ENCODE data around the gene HTR7. TPM values are rescaled to one million over a fixed set of nuclear protein-coding genes. Genes with fewer than 3 reads are reported as not detected.
A peak's percentile ranks its signal among the peaks of the same experiment; 100 is the strongest.

HTR7 gene
- total RNA-seq, 1 experiment from 2014 or later: 0.62 TPM

DNA sequence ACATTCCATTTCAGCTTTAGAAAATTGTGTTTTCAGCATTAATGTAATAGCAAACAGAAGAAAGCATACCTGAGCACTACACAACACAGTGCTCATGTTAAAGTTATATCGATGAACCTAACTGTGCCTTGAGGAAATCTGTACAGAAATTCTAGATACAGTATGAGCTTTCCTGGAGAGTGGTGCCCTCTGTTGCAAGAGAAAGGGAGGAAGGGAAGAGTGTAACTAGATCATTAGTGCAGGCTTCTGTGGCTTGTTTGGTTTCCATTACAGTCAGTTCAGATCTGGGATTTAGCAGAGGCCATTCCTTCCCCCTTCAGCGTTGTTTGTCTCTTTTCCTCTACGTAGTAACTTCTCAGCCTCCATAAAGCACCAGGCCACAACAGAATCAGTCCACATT lies 139.7 kb downstream of the HTR7 start:
- peak; percentile 25 for DNase-seq
- Histone ChIP-seq H2AFZ (ENCODE audit: low read length) (peak overlapping the region; percentile 55; the same call in 1 of the 2 replicates), H3K9me3 (ENCODE audit: low read length) (no peaks in the 10 kb centered on the region), H3K79me2 (ENCODE audit: low read length) (no peaks in the 10 kb centered on the region), H3F3A (ENCODE audit: low read length, unreplicated experiment) (no peaks in the 10 kb centered on the region), H3K4me2 (ENCODE audit: low read length) (no peak overlapping the region), H3K9me2 (replicated peaks; ENCODE audit: low read length) (no peaks in the 10 kb centered on the region), H3K4me3 (ENCODE audit: low read length) (no peak overlapping the region), H3K4me1 (ENCODE audit: insufficient read depth, low read length) (no peaks in the 10 kb centered on the region), H3K27ac (ENCODE audit: low read length) (no peak overlapping the region), H3K27me3 (ENCODE audit: low read length) (no peaks in the 10 kb centered on the region), H4K20me1 (ENCODE audit: low read length) (no peaks in the 10 kb centered on the region), H3K9ac (ENCODE audit: low read length) (no peak overlapping the region), H3K36me3 (ENCODE audit: low read depth, low read length) (no peaks in the 10 kb centered on the region)
- POLR2A ChIA-PET (ENCODE audit: unreplicated experiment): no interaction called here
- peak; percentile 67 for ATAC-seq
- intact Hi-C loops (cut with micrococcal nuclease): loop anchor here (10.0 kb wide), 2 partner anchors 63 to 123 kb away; no protein-coding TSS in a partner anchor
- CTCF ChIA-PET: no interaction called here
- BruUV-seq (replicated peaks): no TSS peak
- TF ChIP-seq EZH2 (IDR thresholded peaks at IDR 0.05; ENCODE audit: low read length, unreplicated experiment) (no peak), EZH2phosphoT487 (IDR thresholded peaks at IDR 0.05; ENCODE audit: borderline replicate concordance, low read length) (no peak), CTCF (conservative IDR thresholded peaks at IDR 0.05; ENCODE audit: low read depth, low read length) (peak; percentile 42; the same call in 1 of the 2 replicates)

- intact Hi-C loops (cut with micrococcal nuclease): loop anchor here (10.0 kb wide), 2 partner anchors 58 to 118 kb away; no protein-coding TSS in a partner anchor
- Histone ChIP-seq H3K4me3 (ENCODE audit: low read length) (no peak overlapping the region), H3F3A (ENCODE audit: low read length, unreplicated experiment) (no peaks in the 10 kb centered on the region), H3K27me3 (ENCODE audit: low read length) (no peaks in the 10 kb centered on the region), H4K20me1 (ENCODE audit: low read length) (no peaks in the 10 kb centered on the region), H3K9me3 (ENCODE audit: low read length) (no peaks in the 10 kb centered on the region), H3K79me2 (ENCODE audit: low read length) (no peaks in the 10 kb centered on the region), H3K4me1 (ENCODE audit: insufficient read depth, low read length) (no peaks in the 10 kb centered on the region), H3K9ac (ENCODE audit: low read length) (no peak overlapping the region), H3K4me2 (ENCODE audit: low read length) (no peak overlapping the region), H2AFZ (ENCODE audit: low read length) (no peak overlapping the region), H3K9me2 (replicated peaks; ENCODE audit: low read length) (no peaks in the 10 kb centered on the region), H3K27ac (ENCODE audit: low read length) (no peak overlapping the region), H3K36me3 (ENCODE audit: low read depth, low read length) (no peaks in the 10 kb centered on the region)
- peak; percentile 31; the same call in 1 of the 2 replicates for TF ChIP-seq CTCF (conservative IDR thresholded peaks at IDR 0.05; ENCODE audit: low read depth, low read length)
- no peak for TF ChIP-seq EZH2phosphoT487 (IDR thresholded peaks at IDR 0.05; ENCODE audit: borderline replicate concordance, low read length)
- TF ChIP-seq EZH2 (IDR thresholded peaks at IDR 0.05; ENCODE audit: low read length, unreplicated experiment): no peak
- BruUV-seq (replicated peaks): no TSS peak
- ChIA-PET POLR2A (ENCODE audit: unreplicated experiment) (no interaction called here), CTCF (no interaction called here)
- no peak for ATAC-seq
- no peak for DNase-seq
These were observed 145.3 kb downstream of the HTR7 start for GRCh38 chr10:90712529-90712928.

GRCh38 chr10:90709727-90710126 lies 148.1 kb downstream of the HTR7 start:
- CTCF ChIA-PET: no interaction called here
- intact Hi-C loops (cut with micrococcal nuclease): loop anchor here (10.0 kb wide), 2 partner anchors 55 to 115 kb away; no protein-coding TSS in a partner anchor

More at GRCh38 chr10:90709727-90710126, 148.1 kb downstream of the HTR7 start:
- no peaks in the 10 kb centered on the region for H4K20me1 ChIP-seq (ENCODE audit: low read length)
- no peak overlapping the region for H3K27ac ChIP-seq (ENCODE audit: low read length)
- no peaks in the 10 kb centered on the region for H3K79me2 ChIP-seq (ENCODE audit: low read length)
- no peak for TF ChIP-seq CTCF (conservative IDR thresholded peaks at IDR 0.05; ENCODE audit: low read depth, low read length)
- no peak for TF ChIP-seq EZH2 (IDR thresholded peaks at IDR 0.05; ENCODE audit: low read length, unreplicated experiment)
- no peak for TF ChIP-seq EZH2phosphoT487 (IDR thresholded peaks at IDR 0.05; ENCODE audit: borderline replicate concordance, low read length)
- H3K4me2 ChIP-seq (ENCODE audit: low read length): no peak overlapping the region
- no peaks in the 10 kb centered on the region for H3F3A ChIP-seq (ENCODE audit: low read length, unreplicated experiment)
- no peak overlapping the region for H2AFZ ChIP-seq (ENCODE audit: low read length)
- POLR2A ChIA-PET (ENCODE audit: unreplicated experiment): no interaction called here
- no peaks in the 10 kb centered on the region for H3K4me1 ChIP-seq (ENCODE audit: insufficient read depth, low read length)
- H3K27me3 ChIP-seq (ENCODE audit: low read length): no peaks in the 10 kb centered on the region
- no peaks in the 10 kb centered on the region for H3K9me2 ChIP-seq (replicated peaks; ENCODE audit: low read length)
- H3K9me3 ChIP-seq (ENCODE audit: low read length): no peaks in the 10 kb centered on the region
- ATAC-seq (no peak), DNase-seq (no peak)
- H3K4me3 ChIP-seq (ENCODE audit: low read length): no peak overlapping the region
- H3K36me3 ChIP-seq (ENCODE audit: low read depth, low read length): no peaks in the 10 kb centered on the region
- H3K9ac ChIP-seq (ENCODE audit: low read length): no peak overlapping the region
- BruUV-seq (replicated peaks): no TSS peak

Data from PC-3 (cell line).